ENCODE data around the gene KCNC4. TPM values are rescaled to one million over a fixed set of nuclear protein-coding genes. Genes with fewer than 3 reads are reported as not detected.

The KCNC4 gene
- total and polyA plus RNA-seq, 2 of the 4 experiments (the other 2 are of a cell fraction) = 0.18 to 2.3 TPM

GRCh38 chr1:110225756-110226404 lies 15.8 kb downstream of the KCNC4 start:
- Histone ChIP-seq H3K4me3 (ENCODE audit: insufficient read depth, low read depth, low read length) (no peak overlapping the region), H2AK5ac (ENCODE audit: low read depth, low read length) (no peak overlapping the region), H2BK15ac (ENCODE audit: low read depth, low read length) (no peak overlapping the region), H2BK120ac (ENCODE audit: low read depth, low read length) (no peak overlapping the region), H3K9me3 (ENCODE audit: control insufficient read depth, insufficient read depth, low read length) (no peaks in the 10 kb centered on the region), H2AK9ac (replicated peaks; ENCODE audit: low read depth, low read length, poor library complexity) (no peak overlapping the region), H4K91ac (ENCODE audit: insufficient read depth, low read depth, low read length) (no peak overlapping the region), H3K27me3 (ENCODE audit: control insufficient read depth, insufficient read depth, low read length) (peaks cover 1% of the 10 kb centered on the region; the same call in 1 of the 2 replicates), H3K18ac (ENCODE audit: low read depth, low read length) (no peak overlapping the region), H3K4me1 (ENCODE audit: control insufficient read depth, insufficient read depth, low read length) (no peaks in the 10 kb centered on the region), H3K36me3 (ENCODE audit: control insufficient read depth, insufficient read depth, low read length) (no peaks in the 10 kb centered on the region), H2BK5ac (ENCODE audit: low read depth, low read length, poor library complexity, severe bottlenecking) (no peak overlapping the region), H3K14ac (replicated peaks; ENCODE audit: low read depth, low read length) (no peak overlapping the region), H3K4ac (ENCODE audit: low read depth, low read length) (no peak overlapping the region), H3K9ac (ENCODE audit: low read depth, low read length) (no peak overlapping the region), H4K5ac (ENCODE audit: low read depth, low read length) (no peak overlapping the region), H3K56ac (ENCODE audit: extremely low read depth, insufficient read depth, low read length) (no peak overlapping the region), H4K8ac (ENCODE audit: low read depth in 2 of 2, low read length in 2 of 2) (no peak overlapping the region), H3K4me2 (ENCODE audit: low read depth, low read length) (no peak overlapping the region), H4K20me1 (ENCODE audit: insufficient read depth, low read length) (no peaks in the 10 kb centered on the region), H3K27ac (ENCODE audit: insufficient read depth, low read length) (no peak overlapping the region), H2AFZ (replicated peaks; ENCODE audit: low read length, poor library complexity) (no peak overlapping the region), H3K9me1 (ENCODE audit: insufficient read depth, low read length) (no peaks in the 10 kb centered on the region), H3K79me1 (ENCODE audit: low read depth in 1 of 2, low read length in 2 of 2) (no peaks in the 10 kb centered on the region), H3K23ac (ENCODE audit: low read depth, low read length) (no peak overlapping the region), H2BK20ac (ENCODE audit: low read depth, low read length) (no peak overlapping the region)
- intact Hi-C loops (cut with micrococcal nuclease) (no loop called here), dilution Hi-C loops (cut with HindIII; ENCODE audit: low sequenced_read_pairs, unreplicated experiment) (no loop called here), in situ Hi-C loops (cut with MboI; ENCODE audit: low sequenced_read_pairs) (no loop called here)
- TF ChIP-seq CTCF (conservative IDR thresholded peaks at IDR 0.05; ENCODE audit: low read depth, low read length) (no peak), MXI1 (IDR thresholded peaks at IDR 0.05; ENCODE audit: borderline replicate concordance, low read depth, low read length) (no peak), MAZ (IDR thresholded peaks at IDR 0.05; ENCODE audit: borderline replicate concordance, low read depth, low read length) (no peak)
- DNase-seq (no peak), ATAC-seq (ENCODE audit: low read depth) (no peak)
- POLR2A ChIA-PET (ENCODE audit: unreplicated experiment) = no interaction called here
- 71% methylated on average over 16 of the region's 18 CpGs; no CpG with 5 or more reads in 1 of the 2 experiments for WGBS, 2 experiments (ENCODE audit: extremely low coverage in 2 of 2, insufficient read length in 1 of 2)
- CTCF ChIA-PET = interaction anchor here (1.0 kb wide), 1 partner anchor 22 kb away, joined by 3 read pairs; no protein-coding TSS in a partner anchor
- BruUV-seq (replicated peaks) = no TSS peak
